ACC112 (cell line): ENCODE results near the gene PDE2A.

Source experiments
- H2AFZ ChIP-seq: fragments of 200-600 bp; sonication (generic); one replicate; pipeline ENCODE4 v1.6.0; 2017; ENCODE audit warnings: antibody characterized with exemption, low read length; ENCODE audit not compliant: unreplicated experiment
- H3K27ac ChIP-seq: fragments of 200-600 bp; sonication (generic); 2 replicates; pipeline ENCODE4 v1.5.1; 2014; ENCODE audit warnings: low read depth, mild to moderate bottlenecking, antibody characterized with exemption, low read length, moderate library complexity
- H3K27me3 ChIP-seq: fragments of 200-600 bp; sonication (generic); 2 replicates; pipeline ENCODE4 v1.6.1; 2014; ENCODE audit warnings: mild to moderate bottlenecking, antibody characterized with exemption, low read length, moderate library complexity, mixed read lengths; ENCODE audit not compliant: insufficient read depth
- H3K36me3 ChIP-seq: fragments of 200-600 bp; sonication (generic); 2 replicates; pipeline ENCODE4 v1.6.1; 2016; ENCODE audit warnings: mild to moderate bottlenecking, antibody characterized with exemption, low read length, moderate library complexity, mixed read lengths; ENCODE audit not compliant: insufficient read depth
- H3K4me1 ChIP-seq: fragments of 200-600 bp; sonication (generic); one replicate; pipeline ENCODE4 v1.6.1; 2016; ENCODE audit warnings: low read length, mixed read lengths; ENCODE audit not compliant: insufficient read depth, unreplicated experiment, control insufficient read depth
- H3K4me3 ChIP-seq: fragments of 200-600 bp; sonication (generic); 2 replicates; pipeline ENCODE4 v1.5.1; 2014; ENCODE audit warnings: mild to moderate bottlenecking, low read depth, low read length
- H3K79me2 ChIP-seq: fragments of 200-600 bp; sonication (generic); one replicate; pipeline ENCODE4 v1.6.0; 2016; ENCODE audit warnings: low read length; ENCODE audit not compliant: control insufficient read depth, unreplicated experiment, insufficient read depth

PDE2A gene

DNA sequence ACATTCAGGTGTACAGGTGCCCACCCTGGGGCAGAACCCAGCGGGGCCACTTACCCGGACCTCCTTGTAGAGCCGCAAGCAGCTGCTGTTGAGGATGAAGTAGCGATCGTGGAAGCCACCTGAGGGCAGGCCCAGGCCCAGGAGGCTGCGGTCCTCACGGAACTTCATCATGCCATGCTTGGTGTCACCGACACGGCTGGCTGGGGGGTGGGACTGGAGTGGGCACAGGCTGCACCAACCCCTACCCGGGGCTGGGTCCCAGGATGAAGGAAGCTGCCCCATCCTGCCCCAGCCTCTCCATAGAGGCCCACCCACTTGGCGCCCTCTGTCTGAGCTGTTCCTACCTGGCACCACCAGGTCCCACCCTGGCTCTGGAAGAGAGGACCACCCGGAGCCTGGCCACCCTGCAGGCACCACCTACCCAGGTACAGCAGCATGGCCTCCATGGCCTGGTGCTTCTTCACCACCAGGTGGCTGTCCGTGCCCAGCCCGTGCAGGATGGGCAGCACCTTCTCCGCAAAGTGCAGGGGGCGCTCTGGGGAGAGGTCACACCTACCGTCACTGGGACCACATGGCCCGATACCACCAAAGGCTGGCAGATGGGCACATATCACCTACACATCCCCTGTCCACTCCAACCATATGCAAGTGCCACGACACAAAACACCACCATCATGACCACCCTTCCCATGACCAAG lies 19.2 kb upstream of the PDE2A start:
- no peaks in the 10 kb centered on the region for H3K4me1 ChIP-seq
- H3K27me3 ChIP-seq = no peaks in the 10 kb centered on the region
- H3K79me2 ChIP-seq = no peaks in the 10 kb centered on the region
- H3K36me3 ChIP-seq = peaks cover 21% of the 10 kb centered on the region; the same call in 1 of the 2 replicates
- no peak overlapping the region for H3K4me3 ChIP-seq
- H2AFZ ChIP-seq = no peak overlapping the region
- H3K27ac ChIP-seq = no peak overlapping the region

DNA sequence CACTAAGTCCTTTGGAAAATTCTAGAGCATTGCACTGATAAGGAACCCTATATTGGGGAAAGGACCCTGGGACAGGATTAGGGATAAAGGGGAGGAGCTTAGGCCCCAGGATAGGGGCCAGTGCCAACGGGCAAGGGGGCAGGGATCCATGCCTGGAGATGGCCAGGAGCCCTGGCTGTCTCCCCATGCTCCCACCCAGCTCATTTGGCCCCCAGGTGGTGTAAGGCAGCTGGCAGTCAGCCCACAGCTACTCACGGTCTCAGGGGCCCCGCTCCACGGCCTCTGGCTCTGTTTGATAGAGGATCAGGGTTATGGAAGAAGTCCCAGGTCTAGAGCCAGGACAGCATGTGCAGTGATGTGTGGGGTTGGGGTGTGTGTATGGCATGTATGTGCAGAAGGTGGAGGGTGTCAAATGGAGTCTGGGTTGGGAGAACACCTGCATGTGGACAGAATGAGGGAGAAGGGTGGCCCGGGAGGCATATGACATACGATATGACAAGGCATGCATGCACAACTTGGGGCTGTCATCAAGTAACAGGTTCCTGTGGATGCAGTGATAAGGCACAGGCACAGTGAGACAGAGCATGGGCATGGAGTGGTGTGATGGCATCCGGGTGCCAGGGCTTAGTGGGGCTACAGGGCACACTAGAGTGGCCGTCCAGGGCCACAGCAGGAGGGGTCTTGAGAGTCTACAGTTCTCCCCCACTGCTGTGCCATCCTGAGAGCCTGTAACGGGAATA lies 18.4 kb upstream of the PDE2A start:
- Histone ChIP-seq H2AFZ (no peak overlapping the region), H3K79me2 (no peaks in the 10 kb centered on the region), H3K4me3 (no peak overlapping the region), H3K27ac (no peak overlapping the region), H3K36me3 (peaks cover 21% of the 10 kb centered on the region; the same call in 1 of the 2 replicates), H3K4me1 (no peaks in the 10 kb centered on the region), H3K27me3 (no peaks in the 10 kb centered on the region)

DNA sequence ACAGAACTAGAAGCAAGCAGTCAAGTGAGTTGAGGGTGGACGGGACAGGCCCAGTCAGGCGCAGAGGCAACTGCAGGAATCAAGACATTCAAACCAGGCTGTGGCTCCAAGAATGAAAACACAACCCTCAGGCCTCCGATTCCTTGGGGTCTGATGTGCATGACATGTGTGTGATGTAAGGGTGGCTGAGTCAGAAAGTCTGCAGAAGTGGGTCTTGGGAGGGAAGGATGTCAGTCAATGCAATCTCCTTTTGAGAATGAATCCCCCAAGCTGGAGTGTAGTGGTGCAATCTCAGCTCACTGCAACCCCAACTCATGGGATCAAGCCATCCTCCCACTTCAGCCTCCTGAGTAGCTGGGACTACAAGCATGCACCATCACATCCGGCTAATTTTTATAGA lies 15.9 kb upstream of the PDE2A start:
- Histone ChIP-seq H3K36me3 (peaks cover 16% of the 10 kb centered on the region; the same call in 1 of the 2 replicates), H3K79me2 (no peaks in the 10 kb centered on the region), H3K27me3 (no peaks in the 10 kb centered on the region), H3K4me1 (no peaks in the 10 kb centered on the region), H2AFZ (no peak overlapping the region), H3K4me3 (no peak overlapping the region), H3K27ac (no peak overlapping the region)

DNA sequence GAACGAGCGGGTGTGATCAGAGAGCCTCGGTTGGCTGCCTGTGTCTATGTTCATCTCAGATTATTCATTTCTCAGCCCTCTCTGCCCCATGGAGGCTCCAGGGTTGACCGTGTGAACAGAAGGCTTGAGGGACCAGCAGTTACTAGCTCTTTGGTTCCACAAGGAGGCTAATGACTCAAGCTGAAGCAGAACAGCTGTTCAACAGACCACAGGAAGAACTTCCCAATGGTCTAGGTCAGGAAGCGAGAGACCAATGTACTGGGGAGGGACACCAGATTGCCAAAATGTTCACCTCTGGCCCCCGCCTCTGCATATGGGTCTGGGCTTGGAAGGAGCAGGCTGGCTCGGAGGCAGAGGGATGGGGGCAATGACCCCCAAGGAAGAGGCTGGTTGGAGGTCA lies 14.7 kb upstream of the PDE2A start:
- Histone ChIP-seq H3K4me3 (no peak overlapping the region), H3K79me2 (no peaks in the 10 kb centered on the region), H3K27ac (no peak overlapping the region), H3K4me1 (peaks cover 11% of the 10 kb centered on the region), H3K27me3 (no peaks in the 10 kb centered on the region), H2AFZ (no peak overlapping the region), H3K36me3 (peaks cover 6% of the 10 kb centered on the region; the same call in 1 of the 2 replicates)

DNA sequence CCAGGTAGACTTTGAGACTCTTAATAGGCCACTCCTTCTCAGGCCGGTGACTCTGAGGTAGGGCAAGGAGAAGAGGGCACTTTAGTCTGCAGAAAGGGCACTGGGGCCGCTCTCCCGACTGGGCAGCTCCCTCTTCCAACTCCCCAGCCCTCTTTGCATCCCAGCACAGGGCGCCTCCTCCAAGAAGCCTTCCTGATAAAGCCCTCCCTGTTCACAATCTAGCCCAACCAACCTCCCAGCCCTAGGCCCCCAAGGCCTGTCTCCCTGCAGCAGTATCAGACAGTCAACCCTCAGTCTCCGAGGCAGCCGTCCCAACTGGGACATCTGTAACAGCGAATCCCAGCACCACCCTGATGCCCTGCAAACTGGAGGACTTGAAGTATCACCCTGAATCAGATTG lies 14.3 kb upstream of the PDE2A start:
- peaks cover 6% of the 10 kb centered on the region; the same call in 1 of the 2 replicates for H3K36me3 ChIP-seq
- H3K27ac ChIP-seq = no peak overlapping the region
- no peaks in the 10 kb centered on the region for H3K27me3 ChIP-seq
- peaks cover 13% of the 10 kb centered on the region for H3K4me1 ChIP-seq
- no peak overlapping the region for H2AFZ ChIP-seq
- H3K79me2 ChIP-seq = no peaks in the 10 kb centered on the region
- H3K4me3 ChIP-seq = no peak overlapping the region

DNA sequence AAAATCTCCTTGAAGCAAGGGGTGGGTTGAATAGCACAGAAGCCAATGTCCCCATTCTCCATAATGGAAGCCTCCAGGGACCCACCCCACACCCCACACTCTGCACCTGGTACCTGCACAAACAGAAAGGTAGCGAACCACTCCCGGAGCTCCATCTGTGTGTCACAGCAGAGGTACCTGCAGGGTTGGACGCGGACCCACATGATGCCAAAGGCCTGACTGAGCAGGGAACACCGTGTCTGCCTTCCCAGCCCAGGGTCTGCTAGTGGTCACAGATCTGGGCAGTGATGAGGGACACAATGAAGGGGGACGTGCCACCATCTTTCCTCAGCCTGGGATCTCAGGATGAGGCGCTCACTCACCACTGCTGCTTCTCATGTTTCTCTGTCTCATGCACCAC lies 13.1 kb upstream of the PDE2A start:
- no peak overlapping the region for H2AFZ ChIP-seq
- peaks cover 13% of the 10 kb centered on the region for H3K4me1 ChIP-seq
- H3K4me3 ChIP-seq = no peak overlapping the region
- H3K27me3 ChIP-seq = no peaks in the 10 kb centered on the region
- H3K36me3 ChIP-seq = no peaks in the 10 kb centered on the region
- no peaks in the 10 kb centered on the region for H3K79me2 ChIP-seq
- H3K27ac ChIP-seq = no peak overlapping the region

DNA sequence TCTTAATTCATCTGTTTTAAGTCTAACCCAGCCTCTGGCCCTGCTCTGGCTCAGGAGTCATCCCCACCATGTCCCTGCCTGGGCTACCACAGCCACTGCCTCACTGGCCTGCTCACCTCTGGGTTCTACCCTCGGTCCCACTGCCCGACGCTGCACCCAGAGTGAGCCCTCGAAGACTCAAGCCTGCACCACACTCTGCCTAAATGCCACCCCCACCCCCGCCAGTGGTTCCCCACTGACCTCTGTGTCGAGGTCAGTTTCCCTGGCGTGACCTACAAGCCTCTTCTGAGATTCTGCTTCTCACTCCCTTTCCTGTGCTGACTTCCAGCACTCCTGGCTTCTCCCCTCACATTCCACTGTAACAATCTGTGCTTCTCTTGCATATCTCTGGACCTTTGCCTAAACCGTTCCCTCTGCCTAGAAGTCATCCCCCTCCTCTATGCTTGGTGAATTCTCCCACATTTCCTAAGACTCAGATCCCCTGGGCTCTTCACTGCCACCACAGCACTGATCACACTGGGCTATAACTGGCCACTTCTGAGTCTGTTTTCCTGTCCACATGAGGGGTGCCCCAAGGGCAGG lies 12.5 kb upstream of the PDE2A start:
- H2AFZ ChIP-seq = no peak overlapping the region
- no peaks in the 10 kb centered on the region for H3K27me3 ChIP-seq
- no peaks in the 10 kb centered on the region for H3K79me2 ChIP-seq
- H3K27ac ChIP-seq = no peak overlapping the region
- no peaks in the 10 kb centered on the region for H3K36me3 ChIP-seq
- H3K4me1 ChIP-seq = peaks cover 13% of the 10 kb centered on the region
- H3K4me3 ChIP-seq = no peak overlapping the region

DNA sequence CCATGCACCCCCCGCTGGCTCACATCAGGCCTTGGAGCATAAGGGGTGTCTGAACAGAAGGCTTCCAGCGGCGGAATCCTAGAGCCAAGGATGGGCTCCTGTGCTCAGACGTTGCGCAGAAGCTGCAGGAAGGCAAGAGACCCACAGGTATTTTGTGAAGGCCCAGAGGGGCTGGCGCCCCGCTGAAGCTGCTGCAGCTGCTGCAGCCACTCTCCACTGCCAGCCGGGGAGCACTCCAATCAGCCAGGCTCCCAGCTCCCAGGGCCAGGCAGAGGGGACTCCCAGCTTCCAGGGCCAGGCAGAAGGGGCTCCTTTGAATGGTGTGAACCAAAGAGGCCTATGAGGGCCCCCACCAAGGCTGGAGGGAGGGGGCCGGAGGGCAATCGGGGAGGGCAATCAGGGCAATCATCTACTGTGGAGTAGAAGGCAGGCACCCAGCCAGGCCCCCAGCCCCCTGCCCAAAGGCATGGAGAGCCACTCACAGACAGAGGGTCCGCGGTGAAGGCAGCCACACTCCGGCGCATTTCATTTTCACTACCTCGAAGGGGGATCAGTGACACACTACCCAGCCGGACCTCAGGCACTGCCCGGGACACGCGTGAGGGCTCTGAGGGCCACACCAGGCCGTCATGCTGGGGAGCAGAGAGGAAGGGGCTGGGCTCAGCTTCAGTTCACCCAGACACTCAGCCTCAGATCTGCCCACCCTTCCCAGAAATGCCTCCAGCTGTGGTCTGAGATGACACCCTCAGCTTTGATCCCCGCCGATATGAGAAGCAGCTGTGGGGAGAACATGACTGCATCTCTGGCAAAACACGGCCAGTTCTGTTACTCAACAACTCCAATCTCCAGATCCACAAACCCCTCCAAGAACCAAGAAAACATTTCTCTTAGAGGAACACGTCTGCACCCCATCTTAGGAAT lies 11.6 kb upstream of the PDE2A start:
- no peaks in the 10 kb centered on the region for H3K79me2 ChIP-seq
- no peaks in the 10 kb centered on the region for H3K27me3 ChIP-seq
- no peaks in the 10 kb centered on the region for H3K36me3 ChIP-seq
- H3K4me3 ChIP-seq = no peak overlapping the region
- no peak overlapping the region for H3K27ac ChIP-seq
- H2AFZ ChIP-seq = no peak overlapping the region
- H3K4me1 ChIP-seq = peaks cover 13% of the 10 kb centered on the region

DNA sequence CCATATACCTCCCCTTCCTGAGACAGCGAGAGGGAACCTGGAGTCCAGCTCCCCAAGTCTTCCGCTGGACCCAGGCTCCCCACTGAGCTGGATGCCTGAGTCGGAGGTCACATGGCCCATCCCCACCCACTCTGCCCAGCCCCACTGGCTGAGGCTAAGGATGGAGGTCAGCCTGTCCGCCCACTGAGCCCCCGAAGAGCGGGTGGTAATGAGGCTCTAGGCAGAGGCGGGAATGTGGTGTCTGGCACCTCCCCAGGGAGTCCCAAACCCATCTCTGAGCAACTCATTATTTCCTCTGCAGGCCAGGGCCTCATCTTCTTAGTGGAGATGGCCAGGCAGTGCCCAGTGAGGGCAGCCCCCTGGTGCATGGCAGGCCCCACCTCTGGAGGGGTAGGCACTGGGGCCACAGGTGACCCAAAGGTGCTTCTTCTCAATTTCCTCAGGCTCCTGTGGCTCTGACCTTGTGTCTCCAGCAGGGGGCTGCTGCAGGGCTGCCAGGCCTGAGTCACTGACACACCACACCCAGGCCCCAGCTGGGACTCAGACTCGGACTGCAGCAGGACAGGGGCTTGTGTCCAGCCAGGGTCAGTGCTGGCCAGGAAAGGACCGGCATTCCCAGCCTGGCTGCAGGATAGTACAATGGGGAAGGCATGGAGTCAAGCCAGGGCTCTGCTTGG lies 10.2 kb upstream of the PDE2A start:
- H3K4me1 ChIP-seq = peaks cover 13% of the 10 kb centered on the region
- H3K4me3 ChIP-seq = no peak overlapping the region
- no peak overlapping the region for H3K27ac ChIP-seq
- H3K27me3 ChIP-seq = peaks cover 11% of the 10 kb centered on the region; the same call in 1 of the 2 replicates
- H3K79me2 ChIP-seq = no peaks in the 10 kb centered on the region
- H2AFZ ChIP-seq = no peak overlapping the region
- no peaks in the 10 kb centered on the region for H3K36me3 ChIP-seq

DNA sequence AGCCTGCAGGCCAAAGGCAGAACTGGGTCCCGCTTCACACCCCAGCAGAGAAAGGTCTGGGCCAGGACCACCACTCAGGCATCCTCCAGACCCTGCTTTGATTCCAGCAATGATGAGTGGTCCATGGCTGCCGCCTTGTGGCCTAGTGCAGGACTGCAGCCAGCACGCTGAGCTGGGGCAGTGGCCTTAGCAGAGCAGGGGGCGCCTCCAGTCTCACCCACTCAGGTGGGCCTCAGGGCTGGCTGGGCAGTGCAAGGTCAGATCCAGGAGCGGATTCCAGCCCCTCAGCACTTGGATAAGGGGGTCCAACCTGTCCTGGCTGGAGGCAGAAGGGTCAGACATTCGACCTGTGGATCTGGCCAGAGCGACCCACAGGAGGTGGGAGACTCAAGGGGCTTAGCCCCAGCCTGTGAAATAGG lies 9.6 kb upstream of the PDE2A start:
- H3K4me1 ChIP-seq = peaks cover 13% of the 10 kb centered on the region
- no peaks in the 10 kb centered on the region for H3K79me2 ChIP-seq

More for the DNA sequence above, 9.6 kb upstream of the PDE2A start:
- H3K4me3 ChIP-seq = no peak overlapping the region
- H2AFZ ChIP-seq = no peak overlapping the region
- peaks cover 17% of the 10 kb centered on the region for H3K27me3 ChIP-seq
- no peaks in the 10 kb centered on the region for H3K36me3 ChIP-seq
- no peak overlapping the region for H3K27ac ChIP-seq
